Stomach (tissue), 9 donors: Measurements from ENCODE around the gene MSX2. TPM values are rescaled to one million over a fixed set of nuclear protein-coding genes. Genes with fewer than 3 reads are reported as not detected.

Experiments
- DNase-seq, 2 donors: peaks; one replicate each; pipeline versions ENCODE4 v3.0.0 to v3.0.0-alpha.2; 2013 to 2019
- H3K27ac ChIP-seq, 5 donors: fragments of 200-600 bp in 4 of 5; sonication (generic) in 4 of 5; one replicate each; pipeline ENCODE4 v1.5.1; 2013 to 2019; ENCODE audit warnings: mild to moderate bottlenecking in 1 of 5, moderate library complexity in 1 of 5
- H3K27me3 ChIP-seq, 3 donors: fragments of 200-600 bp; sonication (generic); one replicate each; pipeline ENCODE4 v1.5.1; 2017 to 2019; ENCODE audit warnings: mixed run types in 1 of 3
- H3K36me3 ChIP-seq, 4 donors: fragments of 200-600 bp; sonication (generic); 1 replicate in 3 of 4; 2 replicates in 1 of 4; pipeline ENCODE4 v1.5.1; 2016 to 2019
- H3K4me1 ChIP-seq, 4 donors: fragments of 200-600 bp; sonication (generic); one replicate each; pipeline ENCODE4 v1.5.1; 2016 to 2019
- H3K4me3 ChIP-seq, 4 donors: fragments of 200-600 bp; sonication (generic) in 3 of 4; one replicate each; pipeline ENCODE4 v1.5.1; 2016 to 2019; ENCODE audit warnings: mild to moderate bottlenecking in 1 of 4
- H3K9me3 ChIP-seq, 4 donors: fragments of 200-600 bp; sonication (generic); one replicate each; pipeline ENCODE4 v1.5.1; 2016 to 2019
- EP300 ChIP-seq: sonication (generic); formaldehyde crosslinking; IDR thresholded peaks from one replicate; pipeline ENCODE4 v1.6.1; 2017; ENCODE audit warnings: antibody characterized with exemption
- POLR2A ChIP-seq, 4 donors: fragments of 450-650 bp; IDR thresholded peaks; one replicate each; pipeline ENCODE4 v1.6.1; 2016; ENCODE audit warnings: antibody characterized with exemption in 4 of 4, control low read depth in 2 of 4, mild to moderate bottlenecking in 1 of 4, moderate library complexity in 1 of 4
- POLR2AphosphoS5 ChIP-seq, 3 donors: sonication (generic); formaldehyde crosslinking; IDR thresholded peaks; one replicate each; pipeline ENCODE4 v1.6.1; 2016; ENCODE audit warnings: antibody characterized with exemption in 3 of 3
- WGBS, 5 donors: extraction: QIAGEN DNeasy Blood & Tissue Kit in 3 of 5; methylation state at CpG; one replicate each; pipeline versions ENCODE4 v1.1.5 to v1.1.7; 2013 to 2018; 5-methylcytosine and 5-hydroxymethylcytosine counted together
- intact Hi-C: fragments of 100-400 bp; cut with DNase I; formaldehyde crosslinking; loops from one replicate; pipeline ENCODE4 v1.15.1; 2023; ENCODE audit warnings: low total_unique reads
- polyA plus RNA-seq, 3 donors: library from polyadenylated mRNA; stranded (reverse); fragments of 200-250 nt; gene quantifications; one replicate each; pipeline ENCODE4 v1.2.3, GENCODE V29; 2013
- total RNA-seq, 5 donors: library from RNA; depleted of rRNA; stranded (reverse); fragments of >200 nt; gene quantifications; one replicate each; pipeline versions ENCODE4 v1.1.0 to v1.2.3, GENCODE V29; 2014 to 2016
- TF ChIP-seq, protein P1 (sequence below), 7 experiments: fragments of 450-650 bp in 4 of 7; fragments of 200-600 bp in 3 of 7; sonication (generic) in 3 of 7; IDR thresholded peaks; one replicate each; pipeline ENCODE4 v1.5.1; 2016 to 2019; ENCODE audit warnings: antibody characterized with exemption in 7 of 7, control low read depth in 2 of 7, mild to moderate bottlenecking in 1 of 7
- donor health status: healthy with polysubstance abuse.
- donor health status: Bipolar disorder and iron deficiency.
- donor health status: healthy.

The MSX2 gene
- total and polyA plus RNA-seq, 8 donors, result 0.18 to 6.5 (median 1.4) TPM; not detected in 2

DNA sequence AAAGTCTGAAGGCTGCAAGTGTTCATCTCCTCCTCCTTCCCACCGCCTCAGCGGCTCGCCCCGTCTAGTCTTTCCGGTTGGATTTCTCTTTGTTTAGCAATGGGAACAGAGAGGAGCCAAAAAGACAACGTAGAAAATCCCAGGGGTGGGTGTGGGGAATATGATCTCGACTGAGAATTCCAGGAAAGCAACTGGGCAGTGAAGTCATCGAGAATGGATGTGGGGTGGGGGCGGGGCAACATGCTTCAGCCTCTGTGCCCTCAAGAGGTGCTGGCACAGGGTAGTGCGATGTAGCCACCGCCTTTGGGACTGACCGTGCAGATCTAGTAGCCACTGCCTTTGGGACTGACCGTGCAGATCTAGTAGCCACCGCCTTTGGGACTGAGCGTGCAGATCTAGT, 12.9 kb downstream of the MSX2 start:
- peaks cover 0 to 12% (median 10%) of the 10 kb centered on the region in 4 donors for H3K4me1 ChIP-seq
- H3K27ac ChIP-seq, result no peak overlapping the region
- H3K9me3 ChIP-seq, result no peaks in the 10 kb centered on the region
- WGBS, 5 donors, result 28 to 42% (median 29%) methylated on average over 15 of the region's 15 CpGs
- DNase-seq, result no peak
- peaks cover 23 to 86% (median 53%) of the 10 kb centered on the region in 3 donors for H3K27me3 ChIP-seq
- H3K4me3 ChIP-seq, result no peak overlapping the region
- TF ChIP-seq, protein P1, sequence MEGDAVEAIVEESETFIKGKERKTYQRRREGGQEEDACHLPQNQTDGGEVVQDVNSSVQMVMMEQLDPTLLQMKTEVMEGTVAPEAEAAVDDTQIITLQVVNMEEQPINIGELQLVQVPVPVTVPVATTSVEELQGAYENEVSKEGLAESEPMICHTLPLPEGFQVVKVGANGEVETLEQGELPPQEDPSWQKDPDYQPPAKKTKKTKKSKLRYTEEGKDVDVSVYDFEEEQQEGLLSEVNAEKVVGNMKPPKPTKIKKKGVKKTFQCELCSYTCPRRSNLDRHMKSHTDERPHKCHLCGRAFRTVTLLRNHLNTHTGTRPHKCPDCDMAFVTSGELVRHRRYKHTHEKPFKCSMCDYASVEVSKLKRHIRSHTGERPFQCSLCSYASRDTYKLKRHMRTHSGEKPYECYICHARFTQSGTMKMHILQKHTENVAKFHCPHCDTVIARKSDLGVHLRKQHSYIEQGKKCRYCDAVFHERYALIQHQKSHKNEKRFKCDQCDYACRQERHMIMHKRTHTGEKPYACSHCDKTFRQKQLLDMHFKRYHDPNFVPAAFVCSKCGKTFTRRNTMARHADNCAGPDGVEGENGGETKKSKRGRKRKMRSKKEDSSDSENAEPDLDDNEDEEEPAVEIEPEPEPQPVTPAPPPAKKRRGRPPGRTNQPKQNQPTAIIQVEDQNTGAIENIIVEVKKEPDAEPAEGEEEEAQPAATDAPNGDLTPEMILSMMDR (IDR thresholded peaks at IDR 0.05), result no peak
- TF ChIP-seq POLR2A (IDR thresholded peaks at IDR 0.05), result no peak
- no peak for TF ChIP-seq EP300
- TF ChIP-seq POLR2AphosphoS5 (IDR thresholded peaks at IDR 0.05), result no peak
- no peaks in the 10 kb centered on the region for H3K36me3 ChIP-seq
- intact Hi-C loops, result loop anchor here (5.0 kb wide), 1 partner anchor 315 kb away; no protein-coding TSS in a partner anchor

DNA sequence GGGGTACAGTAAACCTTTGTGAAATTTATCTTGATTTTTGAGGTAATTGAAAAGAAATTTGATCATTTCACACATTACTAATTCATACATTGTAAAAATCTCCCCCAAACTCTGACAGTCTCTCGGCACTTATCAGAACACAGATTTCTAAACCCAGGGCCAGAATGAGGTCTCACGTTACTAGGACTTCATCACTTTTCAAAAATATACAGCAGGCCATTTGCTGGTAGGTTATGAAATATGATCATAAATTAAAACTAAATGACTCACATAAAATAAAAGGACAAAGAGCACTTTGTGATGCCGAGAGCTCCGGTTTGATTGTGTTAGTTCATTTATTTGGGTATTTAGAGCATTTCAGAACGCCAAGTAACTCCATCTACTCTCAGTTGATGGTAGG, 17.0 kb downstream of the MSX2 start:
- H3K27ac ChIP-seq, result no peak overlapping the region
- peaks cover 6 to 75% (median 25%) of the 10 kb centered on the region in 3 donors for H3K27me3 ChIP-seq
- H3K9me3 ChIP-seq, result no peaks in the 10 kb centered on the region
- TF ChIP-seq, protein P1 (IDR thresholded peaks at IDR 0.05), result no peak
- TF ChIP-seq POLR2A (IDR thresholded peaks at IDR 0.05) (no peak), POLR2AphosphoS5 (IDR thresholded peaks at IDR 0.05) (no peak), EP300 (no peak)
- DNase-seq, result no peak
- H3K36me3 ChIP-seq, result no peaks in the 10 kb centered on the region
- H3K4me3 ChIP-seq, result no peak overlapping the region
- H3K4me1 ChIP-seq, result no peaks in the 10 kb centered on the region
- intact Hi-C loops, result no loop called here
- WGBS, 5 donors, result 61 to 72% (median 63%) methylated on average over 5 of the region's 5 CpGs

DNA sequence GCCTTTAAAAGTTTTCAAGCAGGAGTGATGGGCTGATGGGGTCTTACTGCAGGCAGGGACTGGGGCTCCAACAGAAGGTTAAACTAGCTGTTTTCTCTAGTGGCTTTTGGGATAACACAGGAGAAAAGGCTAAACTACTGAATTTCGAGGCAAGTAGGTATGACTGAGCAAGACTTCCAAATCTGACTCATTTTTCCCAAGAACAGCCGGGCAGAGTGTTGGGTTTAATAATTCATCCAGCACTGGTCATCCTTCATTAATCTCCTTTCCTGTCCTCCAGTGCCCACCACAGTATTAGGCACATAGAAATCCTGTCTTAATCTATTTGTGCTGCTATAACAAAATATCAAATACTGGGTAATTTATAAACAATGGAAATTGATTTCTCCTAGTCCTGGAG, 20.5 kb downstream of the MSX2 start:
- H3K4me3 ChIP-seq, result no peak overlapping the region
- H3K4me1 ChIP-seq, result no peaks in the 10 kb centered on the region
- H3K9me3 ChIP-seq, result no peaks in the 10 kb centered on the region
- no peak overlapping the region for H3K27ac ChIP-seq
- intact Hi-C loops, result no loop called here
- 54 to 68% (median 66%) methylated on average over 2 of the region's 2 CpGs for WGBS, 5 donors
- H3K36me3 ChIP-seq, result no peaks in the 10 kb centered on the region
- H3K27me3 ChIP-seq, result peaks cover 0 to 72% (median 25%) of the 10 kb centered on the region in 3 donors
- TF ChIP-seq POLR2A (IDR thresholded peaks at IDR 0.05) (no peak), EP300 (no peak), POLR2AphosphoS5 (IDR thresholded peaks at IDR 0.05) (no peak)
- TF ChIP-seq, protein P1 (IDR thresholded peaks at IDR 0.05), result no peak
- DNase-seq, result no peak

DNA sequence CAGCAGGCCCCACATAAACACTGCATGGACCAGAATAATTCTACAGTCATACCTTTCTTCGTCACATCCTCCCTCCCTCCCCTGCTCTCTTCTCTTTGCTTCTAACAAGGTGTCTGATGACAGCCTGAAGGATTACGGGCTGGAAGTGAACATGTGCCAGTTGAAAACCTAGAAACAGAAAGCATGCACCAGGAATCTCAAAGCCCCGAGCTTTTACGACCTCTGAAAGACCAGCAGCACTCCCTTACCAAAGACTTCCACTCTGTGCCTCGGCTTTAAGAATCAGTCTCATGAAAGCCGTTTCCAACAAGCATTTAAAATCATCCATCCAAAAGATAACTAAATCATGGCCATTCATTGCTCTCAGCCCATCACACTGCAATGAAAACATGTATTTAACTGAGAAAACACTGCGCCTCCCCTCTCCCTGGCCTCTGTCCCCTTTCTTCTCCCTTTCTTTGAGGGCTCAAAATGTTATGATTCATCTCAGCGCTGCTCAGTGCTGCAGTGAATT, 21.3 kb downstream of the MSX2 start:
- Histone ChIP-seq H3K9me3 (no peaks in the 10 kb centered on the region), H3K36me3 (no peaks in the 10 kb centered on the region), H3K27ac (no peak overlapping the region), H3K4me1 (no peaks in the 10 kb centered on the region), H3K27me3 (peaks cover 0 to 73% (median 32%) of the 10 kb centered on the region in 3 donors), H3K4me3 (no peak overlapping the region)
- WGBS, 5 donors, result 43 to 56% (median 49%) methylated on average over 8 of the region's 8 CpGs
- intact Hi-C loops, result no loop called here
- TF ChIP-seq, protein P1 (IDR thresholded peaks at IDR 0.05), result no peak
- TF ChIP-seq POLR2A (IDR thresholded peaks at IDR 0.05) (no peak), EP300 (no peak), POLR2AphosphoS5 (IDR thresholded peaks at IDR 0.05) (no peak)
- no peak for DNase-seq
